A549 (cell line): Measurements from ENCODE around the gene PCNX3. TPM values are rescaled to one million over a fixed set of nuclear protein-coding genes. Genes with fewer than 3 reads are reported as not detected.
"Not testable (repeated sequence)": the region's sequence is repeated elsewhere in the genome, so short reads cannot be mapped to it uniquely, and the experiment has no call there.

Source experiments
- ATAC-seq, 2 experiments: fragments of 200-7000 bp in 1 of 2; fragments of >200 bp in 1 of 2; cut with Nextera tagmentation in 1 of 2; cut with Tn5 transposase in 1 of 2; 3 replicates each; pipeline versions ENCODE4 v1.8.0 to v1.9.1; 2018 to 2020; ENCODE audit warnings: mild to moderate bottlenecking in 1 of 2, moderate library complexity in 1 of 2
- CTCF ChIA-PET: fragments of 300-600 bp; sonication (Branson Sonifier 250); formaldehyde crosslinking; extraction: SDS; loops from one replicate; lab custom pipeline; 2021; ENCODE audit warnings: antibody characterized with exemption, inconsistent platforms; lab: Yijun Ruan, JAX
- POLR2A ChIA-PET: fragments of 350-600 bp; formaldehyde crosslinking; extraction: SDS; loops from one replicate; lab custom pipeline; 2021; ENCODE audit warnings: antibody characterized with exemption, inconsistent platforms; lab: Yijun Ruan, JAX
- DNase-seq, 2 experiments: peaks; one replicate each; pipeline versions ENCODE4 v3.0.0 to v3.0.0-alpha.2; 2011 to 2016; ENCODE audit warnings: low read depth in 1 of 2, low spot score in 1 of 2
- FAIRE-seq: peaks from 2 replicates; lab custom pipeline; 2011; peaks lifted over from hg19 to GRCh38; lab: Jason Lieb, UNC
- H3K27ac ChIP-seq, 2 experiments: fragments of >200 bp; sonication (Bioruptor Twin); formaldehyde crosslinking; 3 replicates each; pipeline ENCODE4 v1.5.1; 2016 to 2017
- H3K4me1 ChIP-seq: fragments of >200 bp; sonication (Bioruptor Twin); formaldehyde crosslinking; 3 replicates; pipeline ENCODE4 v1.6.1; 2016
- H3K4me2 ChIP-seq: fragments of >200 bp; sonication (Bioruptor Twin); formaldehyde crosslinking; 3 replicates; pipeline ENCODE4 v1.6.1; 2016
- H3K4me3 ChIP-seq: fragments of >200 bp; sonication (Bioruptor Twin); formaldehyde crosslinking; 3 replicates; pipeline ENCODE4 v1.5.1; 2016
- H3K9me3 ChIP-seq: fragments of >200 bp; sonication (Bioruptor Twin); formaldehyde crosslinking; 3 replicates; pipeline ENCODE4 v1.6.1; 2016
- ATOH8 ChIP-seq: fragments of 250-450 bp; sonication (Bioruptor Pico); IDR thresholded peaks from 2 replicates; pipeline ENCODE4 v1.5.0; 2020; ENCODE audit warnings: low read depth, mild to moderate bottlenecking, moderate library complexity
- CBX2 ChIP-seq: fragments of 200-600 bp; sonication (generic); IDR thresholded peaks from 2 replicates; pipeline ENCODE4 v1.6.1; 2016; ENCODE audit warnings: low read depth, mild to moderate bottlenecking, borderline replicate concordance
- CBX8 ChIP-seq: fragments of 200-600 bp; sonication (generic); IDR thresholded peaks from 2 replicates; pipeline ENCODE4 v1.6.1; 2016
- CEBPB ChIP-seq, 2 experiments: fragments of >200 bp in 1 of 2; sonication (Bioruptor Twin) in 1 of 2; formaldehyde crosslinking in 1 of 2; IDR thresholded peaks; 2 replicates each; pipeline ENCODE4 v1.6.1; 2012 to 2016
- EHMT2 ChIP-seq: fragments of 200-600 bp; sonication (generic); IDR thresholded peaks from 2 replicates; pipeline ENCODE4 v1.6.1; 2016; ENCODE audit warnings: antibody characterized with exemption, low read depth, mild to moderate bottlenecking, moderate library complexity
- ESRRA ChIP-seq: fragments of 150-350 bp; IDR thresholded peaks from 2 replicates; pipeline ENCODE4 v1.6.1; 2014; ENCODE audit warnings: mild to moderate bottlenecking, low read length, borderline replicate concordance
- FOXS1 ChIP-seq: fragments of 250-450 bp; sonication (Bioruptor Pico); IDR thresholded peaks from 2 replicates; pipeline ENCODE4 v1.5.0; 2020; ENCODE audit warnings: mild to moderate bottlenecking, moderate library complexity
- HMGXB4 ChIP-seq: fragments of 250-450 bp; sonication (Bioruptor Pico); IDR thresholded peaks from 2 replicates; pipeline ENCODE4 v1.5.0; 2021; ENCODE audit warnings: mild to moderate bottlenecking, moderate library complexity, borderline replicate concordance
- KDM1A ChIP-seq: fragments of 200-600 bp; sonication (generic); IDR thresholded peaks from 2 replicates; pipeline ENCODE4 v1.6.1; 2016; ENCODE audit warnings: low read depth, mild to moderate bottlenecking
- MAX ChIP-seq: IDR thresholded peaks from 2 replicates; pipeline ENCODE4 v1.6.1; 2012
- NPAS2 ChIP-seq: fragments of 250-450 bp; sonication (Bioruptor Pico); IDR thresholded peaks from 2 replicates; pipeline ENCODE4 v1.8.0; 2022; ENCODE audit warnings: mild to moderate bottlenecking, moderate library complexity, borderline replicate concordance
- PHF8 ChIP-seq: fragments of 200-600 bp; sonication (generic); IDR thresholded peaks from 2 replicates; pipeline ENCODE4 v1.6.1; 2016; ENCODE audit warnings: low read depth, mild to moderate bottlenecking, antibody characterized with exemption, moderate library complexity, borderline replicate concordance
- RNF2 ChIP-seq: fragments of 200-600 bp; sonication (generic); IDR thresholded peaks from 2 replicates; pipeline ENCODE4 v1.6.1; 2016; ENCODE audit warnings: low read depth, mild to moderate bottlenecking, antibody characterized with exemption, moderate library complexity, borderline replicate concordance
- SREBF2 ChIP-seq: fragments of 450-650 bp; IDR thresholded peaks from 2 replicates; pipeline ENCODE4 v1.6.1; 2014; ENCODE audit warnings: mild to moderate bottlenecking, moderate library complexity
- TFCP2L1 ChIP-seq: fragments of 250-450 bp; sonication (Bioruptor Pico); IDR thresholded peaks from 2 replicates; pipeline ENCODE4 v1.5.0; 2021; ENCODE audit warnings: mild to moderate bottlenecking
- TP53 ChIP-seq: fragments of 250-450 bp; sonication (Bioruptor Pico); IDR thresholded peaks from 2 replicates; pipeline ENCODE4 v1.5.0; 2021; ENCODE audit warnings: mild to moderate bottlenecking, moderate library complexity
- ZC3H11A ChIP-seq: fragments of 450-650 bp; IDR thresholded peaks from 2 replicates; pipeline ENCODE4 v1.6.1; 2014; ENCODE audit warnings: antibody characterized with exemption, mild to moderate bottlenecking
- ZSCAN20 ChIP-seq: fragments of 250-450 bp; sonication (Bioruptor Pico); IDR thresholded peaks from 2 replicates; pipeline ENCODE4 v1.8.0; 2022; ENCODE audit warnings: mild to moderate bottlenecking, moderate library complexity
- WGBS: methylation state at CpG from one replicate; pipeline ENCODE4 v1.1.6; 2017; ENCODE audit errors: missing lambda C conversion rate; 5-methylcytosine and 5-hydroxymethylcytosine counted together
- polyA plus RNA-seq, 4 experiments: library from polyadenylated mRNA; depleted of rRNA in 3 of 4; stranded (reverse); fragments of >200 nt; fragmentation: RNase III in 1 of 4; extraction: RNeasy Plus Mini Kit Qiagen cat#74134 plus additional on column Dnase treatment in 1 of 4; gene quantifications; 2 replicates in 3 of 4; 3 replicates in 1 of 4; pipeline ENCODE4 v1.2.3, GENCODE V29; 2011 to 2017
- TF ChIP-seq, protein P1 (sequence below): fragments of 150-350 bp; IDR thresholded peaks from 2 replicates; pipeline ENCODE4 v1.6.1; 2014; ENCODE audit warnings: low read depth, mild to moderate bottlenecking, low read length
- TF ChIP-seq, protein P2 (sequence below): fragments of >200 bp; sonication (Bioruptor Twin); formaldehyde crosslinking; IDR thresholded peaks from 3 replicates; pipeline ENCODE4 v1.6.1; 2016

PCNX3 gene
- polyA plus RNA-seq, 2 of the 4 experiments (the other 2 are of a cell fraction): 14.2 to 29.7 TPM

GRCh38 chr11:65672982-65673381 lies 57.4 kb downstream of the PCNX3 start:
- ATAC-seq (no peak), DNase-seq (no peak)
- CTCF ChIA-PET: interaction anchor here (0.6 to 1.2 kb wide), 2 partner anchors 83 to 146 kb away, joined by 3 to 5 read pairs; no protein-coding TSS in a partner anchor

GRCh38 chr11:65680192-65680743 lies 64.7 kb downstream of the PCNX3 start:
- FAIRE-seq: no peak

More at GRCh38 chr11:65672982-65673381, 57.4 kb downstream of the PCNX3 start:
- 96% methylated on average over 2 of the region's 2 CpGs for WGBS
- peak; percentile 58 for TF ChIP-seq ZC3H11A
- no peak for TF ChIP-seq FOXS1 (CRISPR knock-in tag)
- TF ChIP-seq RNF2: no peak
- TF ChIP-seq ATOH8 (CRISPR knock-in tag): no peak
- H3K9me3 ChIP-seq: no peaks in the 10 kb centered on the region
- no peak overlapping the region for H3K4me3 ChIP-seq
- POLR2A ChIA-PET: interaction anchor here (1.0 kb wide), 1 partner anchor 10 kb away, joined by 3 read pairs; the partner anchor contains the start of gene RELA
- no peak overlapping the region for H3K4me2 ChIP-seq
- H3K4me1 ChIP-seq: no peaks in the 10 kb centered on the region
- H3K27ac ChIP-seq: no peak overlapping the region
- no peak for FAIRE-seq

GRCh38 chr11:65683480-65683879 lies 67.9 kb downstream of the PCNX3 start:
- H3K9me3 ChIP-seq, POLR2A ChIA-PET, FAIRE-seq, H3K4me3 ChIP-seq, DNase-seq, ATAC-seq, H3K4me2 ChIP-seq, H3K4me1 ChIP-seq, H3K27ac ChIP-seq: not testable (repeated sequence)
- peak; percentile 84; the same call in 1 of the 2 replicates for TF ChIP-seq RNF2
- TF ChIP-seq CBX8: peak; percentile 76; the same call in 1 of the 2 replicates
- WGBS: 49% methylated on average over 6 of the region's 6 CpGs
- CTCF ChIA-PET: interaction anchor here (0.7 kb wide), 2 partner anchors 28 to 339 kb away, joined by 3 read pairs; partner anchors contain the start of gene KAT5

More at GRCh38 chr11:65680192-65680743, 64.7 kb downstream of the PCNX3 start:
- H3K27ac ChIP-seq: no peak overlapping the region
- no peak overlapping the region for H3K4me3 ChIP-seq
- no peak for TF ChIP-seq ESRRA
- TF ChIP-seq TP53 (CRISPR knock-in tag): no peak
- TF ChIP-seq, protein P1, sequence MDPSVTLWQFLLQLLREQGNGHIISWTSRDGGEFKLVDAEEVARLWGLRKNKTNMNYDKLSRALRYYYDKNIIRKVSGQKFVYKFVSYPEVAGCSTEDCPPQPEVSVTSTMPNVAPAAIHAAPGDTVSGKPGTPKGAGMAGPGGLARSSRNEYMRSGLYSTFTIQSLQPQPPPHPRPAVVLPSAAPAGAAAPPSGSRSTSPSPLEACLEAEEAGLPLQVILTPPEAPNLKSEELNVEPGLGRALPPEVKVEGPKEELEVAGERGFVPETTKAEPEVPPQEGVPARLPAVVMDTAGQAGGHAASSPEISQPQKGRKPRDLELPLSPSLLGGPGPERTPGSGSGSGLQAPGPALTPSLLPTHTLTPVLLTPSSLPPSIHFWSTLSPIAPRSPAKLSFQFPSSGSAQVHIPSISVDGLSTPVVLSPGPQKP: no peak
- TF ChIP-seq CEBPB (IDR thresholded peaks at IDR 0.05): no peak
- TF ChIP-seq, protein P2, sequence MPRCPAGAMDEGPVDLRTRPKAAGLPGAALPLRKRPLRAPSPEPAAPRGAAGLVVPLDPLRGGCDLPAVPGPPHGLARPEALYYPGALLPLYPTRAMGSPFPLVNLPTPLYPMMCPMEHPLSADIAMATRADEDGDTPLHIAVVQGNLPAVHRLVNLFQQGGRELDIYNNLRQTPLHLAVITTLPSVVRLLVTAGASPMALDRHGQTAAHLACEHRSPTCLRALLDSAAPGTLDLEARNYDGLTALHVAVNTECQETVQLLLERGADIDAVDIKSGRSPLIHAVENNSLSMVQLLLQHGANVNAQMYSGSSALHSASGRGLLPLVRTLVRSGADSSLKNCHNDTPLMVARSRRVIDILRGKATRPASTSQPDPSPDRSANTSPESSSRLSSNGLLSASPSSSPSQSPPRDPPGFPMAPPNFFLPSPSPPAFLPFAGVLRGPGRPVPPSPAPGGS: no peak
- TF ChIP-seq KDM1A: no peak
- TF ChIP-seq RNF2: no peak
- TF ChIP-seq PHF8: no peak
- no peak for TF ChIP-seq CBX2
- no peak for TF ChIP-seq FOXS1 (CRISPR knock-in tag)
- TF ChIP-seq ZSCAN20: no peak
- no peaks in the 10 kb centered on the region for H3K9me3 ChIP-seq
- no peak overlapping the region for H3K4me2 ChIP-seq
- CTCF ChIA-PET: interaction anchor here (0.6 to 1.3 kb wide), 3 partner anchors 13 to 342 kb away, joined by 3 read pairs; no protein-coding TSS in a partner anchor
- no peaks in the 10 kb centered on the region for H3K4me1 ChIP-seq
- POLR2A ChIA-PET: no interaction called here
- ATAC-seq (no peak), DNase-seq (no peak)
- WGBS: 76% methylated on average over 5 of the region's 5 CpGs

- H3K27ac ChIP-seq: no peak overlapping the region
- H3K4me2 ChIP-seq: no peak overlapping the region
- no peak for ATAC-seq
- no peak overlapping the region for H3K4me3 ChIP-seq
- TF ChIP-seq TP53 (CRISPR knock-in tag) (no peak), ESRRA (no peak), MAX (no peak), EHMT2 (no peak), CEBPB (IDR thresholded peaks at IDR 0.05) (no peak), SREBF2 (no peak), NPAS2 (no peak), HMGXB4 (CRISPR knock-in tag) (no peak), CBX8 (no peak), TFCP2L1 (CRISPR knock-in tag) (no peak), FOXS1 (CRISPR knock-in tag) (no peak)
- TF ChIP-seq, protein P2: no peak
- DNase-seq: no peak
- H3K4me1 ChIP-seq: no peaks in the 10 kb centered on the region
- 59% methylated on average over 8 of the region's 8 CpGs for WGBS
- no peaks in the 10 kb centered on the region for H3K9me3 ChIP-seq
- no peak for FAIRE-seq
- POLR2A ChIA-PET: no interaction called here
- CTCF ChIA-PET: interaction anchor here (0.6 to 1.3 kb wide), 4 partner anchors 20 to 248 kb away, joined by 3 to 4 read pairs (median 3); partner anchors contain the start of gene MUS81
Measured at GRCh38 chr11:65685981-65686380, 70.4 kb downstream of the PCNX3 start.
